ENCODE results near the gene PLAC8.

The PLAC8 gene, protein sequence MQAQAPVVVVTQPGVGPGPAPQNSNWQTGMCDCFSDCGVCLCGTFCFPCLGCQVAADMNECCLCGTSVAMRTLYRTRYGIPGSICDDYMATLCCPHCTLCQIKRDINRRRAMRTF

DNA sequence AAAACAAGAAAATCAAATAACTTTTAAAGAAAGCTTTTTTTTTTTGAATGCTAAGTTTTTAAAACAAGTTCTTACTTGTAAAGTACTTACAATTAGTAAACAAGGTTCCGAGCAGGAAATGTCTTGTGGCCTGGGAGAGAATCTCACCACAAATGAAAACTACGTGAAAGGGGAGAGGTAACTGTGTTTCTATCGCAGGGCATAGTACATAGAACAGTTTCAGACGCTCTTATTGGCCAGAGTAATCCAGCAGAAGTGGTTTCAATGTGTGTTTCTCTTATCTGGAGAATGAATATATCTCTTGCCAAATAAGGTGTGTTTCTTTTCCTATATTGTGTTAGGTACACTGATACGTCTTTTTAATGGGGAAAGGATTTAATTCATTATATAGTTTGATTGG lies at the start of gene PLAC8:
TSS of gene PLAC8 (minus strand) at position 154 of the 400 bp plus-strand sequence. CDS start 6,808 bp downstream, outside the sequence.
- DNase-seq: no peak

DNA sequence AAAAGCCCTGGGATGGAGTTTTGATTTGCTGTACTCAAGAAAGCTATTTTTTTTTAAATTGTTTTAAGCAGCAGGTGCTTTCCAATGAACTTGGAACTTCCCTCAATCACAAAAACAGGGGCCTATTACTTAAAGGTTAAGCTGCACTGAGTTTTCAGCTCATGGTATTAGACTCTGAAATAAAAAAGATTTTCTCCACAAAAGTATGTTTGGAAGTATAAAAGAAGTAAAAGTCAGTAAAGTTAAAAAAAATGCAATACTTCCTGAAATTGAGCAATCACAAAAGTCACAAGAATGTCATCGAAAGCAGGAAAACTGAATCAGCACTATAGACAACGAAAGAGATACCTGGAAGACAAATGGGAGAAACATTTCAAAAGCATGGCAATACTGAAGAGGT lies 38.9 kb upstream of the PLAC8 start:
- DNase-seq: no peak

DNA sequence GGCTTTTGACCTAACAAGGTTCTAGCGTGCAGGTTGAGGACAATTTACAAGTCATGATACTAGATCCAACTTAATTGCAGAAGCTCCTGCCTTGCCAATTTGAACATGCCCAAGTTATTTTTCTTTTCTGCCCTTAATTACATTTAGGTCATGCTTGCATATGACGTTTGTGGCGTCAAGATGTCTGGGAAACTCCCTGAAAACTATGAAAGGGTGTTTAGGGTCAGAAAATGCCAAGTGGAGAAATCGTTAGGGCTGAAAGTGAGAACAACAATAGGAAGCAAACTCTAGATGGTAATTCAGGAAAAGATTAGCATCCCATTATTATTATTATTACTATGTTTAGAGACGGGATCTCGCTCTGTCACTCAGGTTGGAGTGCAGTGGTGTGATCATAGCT lies 38.2 kb upstream of the PLAC8 start:
- no peak for DNase-seq

DNA sequence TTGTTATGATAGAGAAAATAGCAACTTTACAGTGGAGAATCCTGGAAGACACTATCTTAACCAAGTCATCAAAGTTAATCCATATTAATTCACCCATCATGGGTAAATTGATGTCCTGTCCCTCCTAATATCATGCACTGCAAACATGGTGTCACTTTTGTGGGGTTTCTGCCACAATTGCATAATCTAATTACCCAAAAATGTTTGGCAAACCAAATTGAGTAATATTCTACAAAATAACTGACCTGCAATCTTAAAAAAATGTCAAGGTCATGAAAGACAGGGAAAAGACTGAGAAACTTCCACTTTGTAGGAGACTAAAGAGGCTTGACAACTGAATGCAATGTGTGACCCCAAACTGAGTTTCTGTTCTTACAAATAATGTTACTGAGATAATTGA lies 37.1 kb upstream of the PLAC8 start:
- DNase-seq: no peak

DNA sequence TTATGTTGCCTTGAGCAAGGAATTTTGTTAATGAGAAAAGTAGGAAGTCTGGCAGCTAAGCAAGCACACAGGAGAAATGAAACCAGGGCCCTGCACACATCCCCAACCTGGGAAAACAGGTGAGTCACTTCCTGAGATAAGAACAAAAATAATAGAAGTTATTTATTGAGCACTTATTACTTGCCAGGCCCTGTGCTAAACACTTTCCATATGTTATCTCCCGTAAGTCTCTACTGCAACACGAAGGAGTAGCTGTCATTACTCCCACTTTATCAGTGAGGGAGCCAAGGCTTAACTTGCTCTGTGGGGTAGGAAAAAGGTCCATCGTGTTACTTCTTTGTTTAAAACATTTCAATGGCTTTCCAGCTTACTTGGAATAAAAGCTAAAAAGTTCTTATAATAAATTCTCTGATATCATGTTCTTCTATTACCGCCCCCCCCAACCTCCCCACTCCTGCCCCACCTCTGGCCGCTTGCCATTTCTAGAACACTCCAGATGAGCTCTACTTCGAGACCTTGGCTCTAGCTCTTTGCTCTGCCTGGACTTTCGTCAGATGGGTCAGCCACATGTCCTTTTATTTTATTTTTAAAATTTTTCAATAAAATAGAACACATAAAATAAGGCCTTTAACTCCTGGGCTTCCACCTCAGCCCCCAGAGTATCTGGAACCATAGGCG lies 36.3 kb upstream of the PLAC8 start:
- DNase-seq: no peak

DNA sequence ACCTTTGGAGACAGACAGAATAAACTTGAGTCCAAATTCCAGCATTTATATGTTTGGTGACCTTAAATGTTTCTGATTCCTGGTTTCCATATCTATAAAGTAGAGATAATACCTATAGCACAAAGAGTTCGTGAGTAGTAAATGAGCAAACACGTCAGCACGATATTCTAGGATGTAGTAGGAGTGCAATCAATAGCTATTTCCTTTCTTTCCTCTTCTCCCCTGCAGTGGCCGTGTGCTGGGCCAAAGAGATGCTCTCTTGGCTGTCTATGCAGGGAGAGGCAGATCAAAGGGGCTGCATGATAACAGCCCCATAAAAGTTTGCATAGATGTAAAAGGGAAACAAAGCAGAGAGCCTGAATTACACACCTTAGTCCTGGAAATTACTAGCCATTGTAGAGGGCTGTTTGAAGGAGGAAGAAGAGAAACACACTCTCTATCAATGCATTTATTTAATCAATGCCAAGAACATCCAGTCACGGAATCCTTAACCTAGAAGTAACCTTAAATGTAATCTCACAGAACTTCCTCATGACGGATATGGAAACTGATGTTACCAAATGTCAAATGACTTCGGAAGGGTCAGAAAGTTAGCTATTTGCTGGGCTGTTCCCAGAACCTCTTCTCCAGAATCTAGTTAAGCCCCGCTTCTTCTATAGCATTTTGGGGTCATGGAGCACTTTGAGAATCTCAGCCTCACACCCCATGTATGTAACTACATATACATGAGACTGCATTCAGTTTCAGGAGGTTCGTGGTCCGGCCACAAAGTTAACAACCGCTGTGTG lies 35.5 kb upstream of the PLAC8 start:
- DNase-seq: no peak

DNA sequence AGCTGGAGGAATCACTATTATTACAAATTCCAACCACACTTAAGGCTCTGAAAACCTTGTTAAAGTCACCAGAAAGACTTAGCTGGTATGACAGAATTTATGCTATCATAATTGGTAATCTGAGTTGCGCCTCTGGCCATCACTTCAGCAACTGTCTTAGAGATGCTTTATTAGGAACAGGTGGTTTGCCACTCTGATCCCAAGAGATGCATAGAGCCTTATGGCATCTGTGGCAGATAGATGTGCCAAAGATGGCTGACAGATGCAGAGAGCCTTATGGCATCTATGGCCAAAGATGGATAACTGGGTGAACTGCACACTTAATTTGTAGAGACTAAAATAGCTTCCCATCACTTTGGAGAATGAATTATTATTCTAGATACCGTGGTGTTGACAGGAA lies 32.3 kb upstream of the PLAC8 start:
- no peak for DNase-seq

DNA sequence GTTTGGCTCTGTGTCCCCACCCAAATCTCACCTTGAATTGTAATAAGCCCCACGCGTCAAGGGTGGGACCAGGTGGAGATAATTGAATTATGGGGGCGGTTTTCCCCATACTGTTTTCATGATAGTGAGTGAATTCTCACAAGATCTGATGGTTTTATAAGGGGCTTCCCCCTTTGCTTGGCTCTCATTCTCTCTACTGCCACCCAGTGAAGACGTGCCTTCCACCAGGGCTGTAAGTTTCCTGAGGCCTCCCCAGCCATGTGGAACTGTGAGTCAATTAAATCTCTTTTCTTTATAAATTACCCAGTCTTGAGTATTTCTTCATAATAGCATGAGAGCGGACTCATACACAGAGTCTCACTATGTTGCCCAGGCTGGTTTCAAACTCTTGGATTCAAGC lies 31.2 kb upstream of the PLAC8 start:
- DNase-seq: peak; percentile 21 to 43

DNA sequence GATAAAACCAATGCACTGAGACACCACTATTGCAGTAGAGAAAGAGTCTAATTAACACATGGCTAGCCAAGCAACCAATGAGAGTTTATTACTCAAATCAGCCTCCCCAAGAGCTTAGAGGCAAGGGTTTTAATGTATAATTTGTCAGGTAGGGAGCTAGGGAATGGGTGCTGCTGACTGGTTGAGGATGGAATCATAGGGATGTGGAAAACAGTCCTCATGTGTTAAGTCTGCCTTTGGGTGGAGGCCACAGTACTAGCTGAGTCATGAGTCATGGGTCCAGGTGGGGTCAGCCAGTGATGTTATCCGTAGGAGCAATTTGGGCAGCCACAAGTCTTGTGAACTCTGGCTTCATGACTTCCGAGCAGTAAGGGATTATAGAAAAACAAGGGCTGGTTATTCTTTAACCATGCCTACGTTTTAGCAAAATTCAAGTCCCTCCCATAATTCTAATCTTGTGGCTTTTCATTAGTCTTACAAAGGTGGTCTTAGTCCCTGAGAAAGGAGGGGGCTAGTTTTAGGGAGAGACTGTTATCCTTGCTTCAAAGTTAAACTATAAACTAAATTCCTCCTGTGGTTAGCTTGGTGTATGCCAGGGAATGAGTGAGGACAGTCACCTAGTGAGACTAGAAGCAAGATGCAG lies 25.1 kb upstream of the PLAC8 start:
- no peak for DNase-seq

DNA sequence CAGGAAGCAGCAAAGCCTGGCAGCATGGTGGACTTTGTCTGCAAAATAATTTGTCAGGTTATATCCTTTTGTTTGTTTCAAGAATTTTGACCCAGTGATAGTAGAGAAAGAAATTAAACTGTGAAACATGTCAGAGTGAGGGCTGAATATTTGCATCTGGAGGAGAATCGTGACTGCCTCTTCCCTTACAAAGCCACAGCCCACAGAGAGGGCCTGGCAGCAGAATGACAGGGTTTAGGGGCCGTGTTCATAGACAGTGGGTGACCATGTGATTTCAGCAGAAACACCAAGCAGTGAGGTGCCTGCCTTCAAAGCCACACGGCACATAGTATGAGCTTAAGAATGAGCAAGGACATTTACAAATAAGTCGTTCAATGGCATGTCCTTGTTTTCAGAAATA lies 24.4 kb upstream of the PLAC8 start:
- DNase-seq: no peak

DNA sequence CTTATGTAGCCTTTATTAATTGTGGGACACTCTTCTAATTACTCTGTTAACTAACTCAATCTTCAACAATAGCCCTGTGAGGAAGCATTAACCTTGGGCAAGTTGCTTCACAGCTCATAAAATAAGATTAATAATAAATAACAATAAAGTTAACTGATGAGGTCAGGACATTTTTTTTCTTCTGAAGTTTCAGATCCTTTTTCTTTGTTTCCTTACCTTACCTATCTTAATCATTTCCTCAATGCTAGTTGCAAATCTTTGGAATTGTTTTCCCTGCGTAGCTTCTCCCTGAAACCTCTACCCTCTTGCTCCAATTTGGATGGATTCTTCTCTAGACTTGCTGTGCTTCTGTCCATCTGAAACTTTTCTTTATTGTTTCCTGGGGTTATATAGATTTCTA lies 17.5 kb upstream of the PLAC8 start:
- no peak for DNase-seq

DNA sequence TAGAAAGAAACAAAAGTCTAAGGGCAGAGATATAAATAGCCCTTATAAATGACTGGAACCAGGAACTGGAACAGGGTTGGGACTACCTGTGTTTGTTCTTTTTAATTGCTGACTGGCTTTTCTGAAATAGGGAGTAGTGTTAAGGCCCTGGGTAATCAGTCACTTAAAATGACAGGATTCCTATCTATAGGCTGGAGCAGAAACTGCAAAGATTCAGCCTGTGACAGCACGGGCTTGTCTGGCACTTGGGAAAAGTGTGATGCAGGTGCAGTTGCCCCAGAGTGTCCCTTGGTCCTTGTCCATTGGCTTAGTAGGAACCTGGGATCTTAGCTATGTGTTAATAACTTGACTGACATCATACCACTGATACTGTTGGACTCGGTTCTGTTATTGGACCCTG lies 14.7 kb upstream of the PLAC8 start:
- no peak for DNase-seq

DNA sequence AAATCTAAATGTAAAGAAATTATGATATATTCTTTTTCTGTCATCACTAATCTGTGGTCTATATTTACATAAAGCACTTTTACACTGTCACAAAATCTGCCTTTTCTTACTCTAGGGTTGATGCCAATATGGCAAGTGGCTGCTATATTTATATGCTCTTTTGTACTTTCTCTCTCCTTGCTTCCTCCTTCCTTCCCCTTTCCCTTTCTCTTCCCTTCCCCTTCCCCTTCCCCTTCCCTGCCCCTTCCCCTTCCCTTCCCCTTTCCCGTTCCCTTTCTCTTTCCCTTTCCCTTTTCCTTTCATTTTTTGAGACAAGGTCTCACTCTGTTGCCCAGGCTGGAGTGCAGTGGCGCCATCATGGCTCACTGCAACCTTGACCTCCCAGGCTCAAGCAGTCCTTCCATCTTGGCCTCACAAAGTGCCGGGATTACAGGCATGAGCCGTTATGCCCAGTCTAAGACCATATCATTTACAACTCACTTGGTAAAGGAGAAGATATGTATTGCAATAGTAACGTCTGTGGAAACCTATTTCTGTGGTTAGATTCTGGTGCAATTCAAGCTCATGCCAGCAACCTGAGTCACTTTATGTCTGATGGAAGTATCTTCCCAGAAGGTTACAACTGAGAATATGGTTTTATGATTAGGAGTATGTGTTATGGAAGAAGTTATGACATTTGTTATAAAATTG lies 13.9 kb upstream of the PLAC8 start:
- no peak for DNase-seq

DNA sequence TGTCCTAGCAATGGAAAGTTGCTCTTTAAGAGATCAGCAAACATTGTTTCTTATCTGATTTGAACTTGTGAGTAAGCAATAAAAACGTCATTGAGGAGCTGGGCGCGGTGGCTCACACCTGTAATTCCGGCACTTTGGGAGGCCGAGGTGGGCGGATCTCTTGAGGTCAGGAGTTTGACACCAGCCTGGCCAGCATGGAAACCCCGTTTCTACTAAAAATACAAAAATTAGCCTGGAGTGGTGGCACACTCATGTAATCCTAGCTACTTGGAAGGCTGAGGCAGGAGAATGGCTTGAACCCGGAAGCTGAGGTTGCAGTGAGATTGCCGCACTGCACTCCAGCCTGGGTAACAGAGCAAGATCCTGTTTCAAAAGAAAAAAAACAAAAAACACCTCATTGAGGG lies 11.2 kb upstream of the PLAC8 start:
- DNase-seq: peak; percentile 54 to 58

DNA sequence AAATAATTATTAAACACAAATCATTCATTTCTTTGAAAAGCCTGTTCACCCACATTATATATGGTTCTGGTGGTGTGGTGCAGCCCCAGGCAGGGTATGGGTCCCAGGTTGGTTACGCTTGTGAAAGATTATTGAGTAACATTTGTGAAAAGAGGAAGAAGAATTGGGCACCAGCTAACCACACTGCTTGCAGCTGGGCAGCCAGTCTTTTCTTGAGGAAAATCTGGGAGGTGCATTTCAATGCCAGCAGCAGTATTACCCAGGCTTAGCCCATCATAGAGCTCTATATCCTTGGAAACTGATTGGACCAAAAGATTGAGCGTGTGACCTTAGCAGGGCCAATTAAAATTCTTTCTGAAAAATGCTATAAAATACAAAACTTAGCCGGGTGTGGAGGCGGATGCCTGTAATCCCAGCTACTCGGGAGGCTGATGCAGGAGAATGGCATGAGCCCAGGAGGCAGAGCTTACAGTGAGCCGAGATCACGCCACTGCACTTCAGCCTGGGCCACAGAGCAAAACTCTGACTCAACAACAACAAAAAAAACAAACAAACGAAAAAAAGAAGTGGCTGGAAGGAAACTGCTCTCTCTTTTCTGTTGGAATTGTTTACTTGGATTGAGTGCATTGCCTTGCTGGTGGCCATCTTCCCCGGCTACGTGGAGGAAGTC lies 9.7 kb upstream of the PLAC8 start:
- DNase-seq: no peak

DNA sequence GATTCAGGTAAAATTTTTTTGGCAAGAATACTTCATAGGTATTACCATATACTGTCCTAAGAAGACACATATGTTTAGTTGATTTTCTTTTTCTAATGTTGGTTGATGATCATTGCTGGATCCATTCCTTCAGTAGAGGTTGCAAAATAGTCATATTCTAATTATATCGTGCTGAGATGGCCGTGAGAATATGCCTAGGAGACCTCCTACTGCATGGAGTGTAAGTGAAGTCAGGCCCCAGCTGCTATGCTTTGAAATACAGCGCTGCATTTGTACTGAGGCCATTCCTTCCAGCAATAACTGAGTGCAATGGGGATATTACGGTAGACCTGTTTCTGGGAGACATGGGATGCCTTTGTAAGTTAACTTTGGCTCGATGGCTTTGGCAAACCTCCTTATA lies 6.7 kb upstream of the PLAC8 start:
- no peak for DNase-seq

DNA sequence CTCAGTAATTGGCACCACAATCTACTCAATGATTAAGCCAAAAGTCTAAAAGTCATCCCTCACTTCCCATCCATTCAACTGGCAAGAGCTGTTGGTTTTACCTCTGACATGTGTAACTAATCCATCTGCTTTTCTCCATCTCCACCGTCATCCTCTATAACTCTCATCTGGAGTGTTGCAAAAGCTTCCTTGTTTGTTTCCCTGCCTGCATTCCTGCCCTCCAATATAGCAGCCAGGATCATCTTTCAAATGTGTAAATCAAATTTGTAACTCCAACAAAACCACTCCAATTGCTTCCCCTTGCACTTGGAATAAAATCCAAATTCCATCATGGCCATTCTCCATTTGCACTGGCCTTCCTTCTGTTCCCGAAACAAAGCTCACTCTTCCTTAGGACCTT lies 4.3 kb upstream of the PLAC8 start:
- DNase-seq: no peak

DNA sequence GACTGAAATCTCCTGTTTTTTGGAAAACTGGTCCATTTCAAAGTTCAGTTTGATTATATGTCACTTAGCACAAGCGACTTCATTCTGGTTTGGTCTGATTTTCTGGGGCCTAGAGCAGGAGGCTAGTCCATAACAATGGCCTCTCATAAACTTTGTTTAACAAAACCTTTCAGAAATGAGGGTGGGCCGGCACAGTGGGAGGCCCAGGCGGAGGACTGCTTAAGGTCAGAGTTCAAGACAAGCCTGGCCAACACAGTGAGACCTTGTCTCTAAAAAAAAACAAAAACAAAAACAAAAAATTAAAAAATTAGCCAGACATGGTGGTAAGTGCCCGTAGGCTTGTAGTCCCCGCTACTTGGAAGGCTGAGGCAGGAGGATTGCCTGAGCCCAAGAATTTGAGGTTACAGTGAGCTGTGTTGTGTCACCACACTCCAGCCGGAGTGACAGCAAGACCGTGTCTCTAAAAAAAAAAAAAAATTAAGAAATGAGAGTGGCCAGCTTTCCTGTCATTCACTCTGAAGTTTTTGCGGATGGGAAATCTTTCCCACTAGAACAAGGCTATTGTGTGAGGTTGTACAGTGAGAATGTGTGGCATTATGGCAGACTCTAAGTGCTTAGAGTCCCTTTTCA lies 1.2 kb upstream of the PLAC8 start:
- no peak for DNase-seq

DNA sequence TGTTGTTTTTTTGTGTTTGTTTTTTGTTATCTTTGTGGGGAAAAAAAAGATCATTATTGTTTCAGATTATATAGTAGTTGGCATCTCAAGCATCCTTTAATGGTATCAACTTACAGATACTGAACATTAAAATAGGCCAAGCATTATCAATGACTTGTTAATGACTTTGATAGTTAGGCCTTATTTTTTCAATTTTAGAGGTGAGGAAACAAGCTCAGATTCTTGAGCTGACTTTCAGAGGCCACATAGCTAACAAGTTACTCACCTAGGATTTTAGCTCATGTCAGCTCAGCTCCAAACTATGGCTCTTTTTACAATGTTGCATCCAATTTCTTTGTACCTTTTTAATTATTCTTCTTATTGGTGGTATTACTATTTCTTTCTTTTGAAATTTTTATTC lies 471 bp upstream of the PLAC8 start:
- no peak for DNase-seq

DNA sequence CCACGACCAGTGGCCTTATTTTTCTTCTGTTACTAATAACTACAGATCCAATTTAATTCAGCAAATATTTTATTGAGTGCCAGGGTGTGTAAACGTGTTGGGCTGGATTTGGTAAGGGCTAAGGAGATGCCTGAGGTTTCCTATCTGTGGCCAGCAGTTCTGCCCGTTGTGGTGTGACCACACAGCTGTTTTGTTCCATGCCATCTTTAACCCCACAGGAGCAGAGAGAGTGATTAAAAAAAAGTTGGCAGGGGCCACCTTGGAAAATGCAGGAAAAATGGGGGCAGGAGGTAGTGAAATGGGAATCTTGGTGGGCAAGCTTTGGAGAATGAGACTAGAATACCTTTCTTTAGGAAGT lies 1.1 kb downstream of the PLAC8 start:
- peak in 1 of 2 experiments; percentile 23 for DNase-seq

DNA sequence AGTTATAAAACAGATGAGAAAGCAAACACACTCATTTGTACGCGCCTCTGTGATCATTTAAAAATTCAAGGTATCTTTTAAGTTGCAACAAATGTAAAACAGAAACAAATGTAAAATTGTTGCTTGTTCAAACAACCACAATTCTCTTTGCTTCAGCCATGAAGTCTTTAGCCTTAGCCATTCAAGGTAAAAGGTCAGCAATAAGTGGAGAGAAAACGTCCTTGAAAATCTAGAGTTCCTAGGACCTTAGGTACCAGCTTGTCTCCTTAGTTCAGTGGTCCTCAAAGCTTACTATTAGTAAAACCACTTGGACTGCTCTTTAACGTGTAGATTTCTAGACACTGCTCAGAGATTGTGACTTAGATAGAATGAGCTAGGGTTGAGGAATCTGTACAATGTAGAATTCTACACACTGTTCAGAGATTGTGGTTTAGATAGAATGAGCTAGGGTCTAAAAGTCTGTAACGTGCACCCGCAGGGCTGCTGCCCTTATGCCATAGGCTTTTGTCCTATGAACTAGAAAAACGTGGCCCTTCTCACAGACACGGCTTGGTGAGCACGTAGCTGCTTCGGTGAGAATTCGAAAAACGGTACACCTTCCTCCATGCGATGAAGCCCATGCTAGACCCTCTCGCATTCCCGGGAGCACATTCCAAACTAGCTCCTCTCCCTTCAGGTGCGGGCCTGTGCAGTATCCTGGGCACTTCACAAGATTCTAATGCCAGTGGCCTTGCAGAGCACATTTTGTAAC lies 1.7 kb downstream of the PLAC8 start:
- DNase-seq: peak; percentile 45 to 58

DNA sequence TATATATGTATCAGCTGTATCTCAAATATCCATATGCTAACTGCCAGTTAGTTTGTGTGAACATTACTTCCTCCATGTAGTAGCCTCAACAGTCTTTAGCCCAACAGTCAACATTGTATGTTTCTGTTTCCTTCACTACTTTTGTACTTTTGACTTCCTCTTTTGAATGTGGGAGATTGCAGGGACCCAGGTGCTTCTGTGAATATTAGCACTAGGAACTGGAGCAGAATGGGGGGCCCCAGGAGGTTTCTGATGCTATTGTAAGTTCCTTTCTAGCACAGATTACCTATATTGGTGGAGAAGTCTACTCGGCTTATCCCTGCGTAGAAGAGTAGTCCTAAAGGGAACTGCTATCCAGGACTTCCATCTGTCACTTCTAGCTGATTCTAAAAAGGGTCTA lies 2.3 kb downstream of the PLAC8 start:
- peak in 1 of 2 experiments; percentile 18 for DNase-seq

Measured in activated CD4-positive, alpha-beta T cell treated with anti-CD3 and anti-CD28 coated beads, Interleukin-2, amount 50 U/mL, for 48 hours (primary cell).